HG03103 (cell line): ENCODE measurements around the gene FMNL3.
"Not testable (repeated sequence)": the region's sequence is repeated elsewhere in the genome, so short reads cannot be mapped to it uniquely, and the experiment has no call there.

Source experiments
- ATAC-seq: cut with Tn5 transposase; IDR thresholded peaks from one replicate; pipeline ENCODE4 v1.9.1; 2021; ENCODE audit warnings: low read depth; ENCODE audit not compliant: unreplicated experiment

FMNL3 gene

GRCh38 chr12:49616533-49617219 lies 90.5 kb downstream of the FMNL3 start:
- ATAC-seq = no peak

DNA sequence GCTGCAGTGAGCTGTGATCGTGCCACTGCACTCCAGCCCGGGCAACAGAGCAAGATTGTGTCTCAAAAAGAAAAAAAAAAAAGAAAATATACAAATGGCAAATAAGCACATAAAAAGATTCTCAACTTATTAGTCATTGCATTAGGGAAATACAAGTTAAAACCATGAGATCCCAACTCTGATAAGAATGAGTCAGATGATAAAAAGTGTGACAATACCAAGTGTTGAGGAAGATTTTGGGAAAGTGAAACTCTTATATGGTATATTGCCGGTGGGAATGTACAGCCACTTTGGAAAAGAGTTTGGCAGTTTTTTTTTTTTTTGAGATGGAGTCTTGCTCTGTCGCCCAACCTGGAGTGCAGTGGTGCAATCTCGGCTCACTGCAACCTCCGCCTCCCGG lies 91.5 kb downstream of the FMNL3 start:
- no peak for ATAC-seq

GRCh38 chr12:49612210-49612609 lies 95.0 kb downstream of the FMNL3 start:
- no peak for ATAC-seq

- ATAC-seq = not testable (repeated sequence)
Observed at GRCh38 chr12:49610785-49611184, 96.4 kb downstream of the FMNL3 start.

DNA sequence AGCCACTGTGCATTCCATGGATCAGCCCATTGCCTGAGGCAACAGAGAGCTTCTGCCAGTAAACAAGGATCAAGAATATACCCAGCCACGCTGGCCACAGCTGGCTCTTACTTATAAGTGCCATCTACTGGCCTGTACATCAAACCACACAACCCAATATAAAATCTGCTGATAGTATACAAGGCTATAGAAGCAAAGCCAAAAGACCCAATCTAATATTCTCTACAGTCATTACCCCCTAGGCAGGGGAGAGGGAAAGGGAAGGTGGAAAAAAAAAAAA lies 97.4 kb downstream of the FMNL3 start:
- no peak for ATAC-seq

GRCh38 chr12:49609059-49609874 lies 97.9 kb downstream of the FMNL3 start:
- ATAC-seq = no peak

DNA sequence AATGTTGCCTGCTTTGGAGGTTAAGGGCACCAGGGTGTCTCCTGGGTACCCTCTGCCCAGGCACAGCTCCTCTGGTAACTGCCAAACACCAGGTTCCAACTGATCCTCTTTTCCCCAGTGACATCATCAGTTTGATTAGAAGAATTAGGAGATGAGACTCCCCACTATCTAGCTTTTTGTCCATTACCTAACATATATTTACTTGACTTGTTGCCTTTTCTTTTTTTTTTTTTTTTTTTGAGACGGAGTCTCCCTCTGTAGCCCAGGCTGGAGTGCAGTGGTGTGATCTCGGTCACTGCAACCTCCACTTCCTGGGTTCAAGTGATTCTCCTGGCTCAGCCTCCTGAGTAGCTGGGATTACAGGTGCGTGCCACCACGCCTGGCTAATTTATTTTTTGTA lies 101.7 kb downstream of the FMNL3 start, which contains the start of gene FAM186B:
FAM186B (minus strand) TSS at position 101 of the 400 bp plus-strand sequence. CDS start 162 bp downstream, outside the sequence.
- not testable (repeated sequence) for ATAC-seq

DNA sequence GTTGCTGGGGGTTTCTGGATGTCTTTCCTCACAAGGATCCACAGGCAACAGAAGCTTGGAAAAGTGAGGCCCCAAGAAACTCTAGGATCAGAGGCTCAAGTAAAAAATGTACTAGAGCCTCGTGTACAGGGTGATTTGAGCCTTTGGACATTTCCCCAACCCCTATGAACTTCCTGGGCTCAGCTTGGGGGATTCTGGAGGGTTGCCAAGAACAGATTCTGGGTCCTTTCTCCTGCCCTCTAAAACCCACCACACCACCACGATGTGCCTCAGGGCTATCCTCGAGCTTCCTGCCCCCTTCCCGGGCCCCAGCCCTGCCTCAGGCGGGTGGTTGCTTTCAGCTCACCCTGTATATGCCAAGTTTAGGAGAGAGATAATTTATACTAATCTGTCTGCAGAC lies 102.3 kb downstream of the FMNL3 start:
- no peak for ATAC-seq

- no peak for ATAC-seq
Observed at GRCh38 chr12:49603721-49604120, 103.5 kb downstream of the FMNL3 start.

- ATAC-seq = no peak
Observed at GRCh38 chr12:49599961-49600360, 107.2 kb downstream of the FMNL3 start.

DNA sequence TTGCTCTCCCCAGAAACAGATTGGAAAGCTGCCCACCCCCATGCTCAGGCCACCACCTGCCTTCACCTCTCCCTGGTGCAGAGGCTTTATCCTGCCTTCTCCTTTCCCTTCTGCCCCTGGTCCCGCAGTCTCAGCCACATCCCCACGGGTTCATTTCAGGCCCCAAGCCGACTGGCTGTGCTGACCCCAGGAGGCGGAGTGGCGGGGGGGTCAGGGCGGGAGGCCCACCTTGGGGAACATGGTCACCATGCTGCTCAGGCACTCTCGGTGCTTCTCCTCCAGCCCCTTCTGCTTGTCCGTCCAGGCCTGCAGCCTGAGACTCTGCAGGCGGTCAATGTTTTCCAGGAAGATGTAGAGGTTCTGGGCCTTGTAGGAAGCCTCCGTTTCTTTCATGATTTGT lies 108.7 kb downstream of the FMNL3 start:
- ATAC-seq = no peak

GRCh38 chr12:49588721-49589516 lies 118.3 kb downstream of the FMNL3 start:
- no peak for ATAC-seq

DNA sequence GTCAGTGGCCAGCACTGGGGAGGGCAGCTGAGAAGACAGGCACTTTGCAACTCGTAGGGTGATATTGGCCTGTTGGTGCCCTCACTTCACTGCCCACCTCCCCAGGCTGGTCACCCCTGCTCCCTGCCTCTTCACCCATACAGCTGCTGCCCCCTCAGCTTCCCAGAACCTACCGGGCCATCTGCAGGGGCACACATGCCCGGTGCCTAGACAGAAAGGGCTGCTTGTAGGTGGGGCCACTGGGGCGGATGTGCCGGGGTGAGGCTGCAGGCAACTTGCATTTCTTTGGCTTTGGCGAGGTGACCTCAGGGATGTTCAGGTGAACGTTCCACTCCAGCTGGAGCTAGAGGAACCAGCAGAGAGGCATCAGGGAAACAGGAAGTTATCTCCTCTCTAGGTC lies 118.9 kb downstream of the FMNL3 start:
- ATAC-seq = no peak

- no peak for ATAC-seq
Observed at GRCh38 chr12:49587174-49587908, 119.9 kb downstream of the FMNL3 start.
